GM19452 (cell line): ENCODE results near the gene TCF15.
"Not testable (repeated sequence)": the region's sequence is repeated elsewhere in the genome, so short reads cannot be mapped to it uniquely, and the experiment has no call there.

Experiments
- ATAC-seq: cut with Tn5 transposase; IDR thresholded peaks from one replicate; pipeline ENCODE4 v1.9.1; 2021; ENCODE audit not compliant: unreplicated experiment

TCF15 gene

DNA sequence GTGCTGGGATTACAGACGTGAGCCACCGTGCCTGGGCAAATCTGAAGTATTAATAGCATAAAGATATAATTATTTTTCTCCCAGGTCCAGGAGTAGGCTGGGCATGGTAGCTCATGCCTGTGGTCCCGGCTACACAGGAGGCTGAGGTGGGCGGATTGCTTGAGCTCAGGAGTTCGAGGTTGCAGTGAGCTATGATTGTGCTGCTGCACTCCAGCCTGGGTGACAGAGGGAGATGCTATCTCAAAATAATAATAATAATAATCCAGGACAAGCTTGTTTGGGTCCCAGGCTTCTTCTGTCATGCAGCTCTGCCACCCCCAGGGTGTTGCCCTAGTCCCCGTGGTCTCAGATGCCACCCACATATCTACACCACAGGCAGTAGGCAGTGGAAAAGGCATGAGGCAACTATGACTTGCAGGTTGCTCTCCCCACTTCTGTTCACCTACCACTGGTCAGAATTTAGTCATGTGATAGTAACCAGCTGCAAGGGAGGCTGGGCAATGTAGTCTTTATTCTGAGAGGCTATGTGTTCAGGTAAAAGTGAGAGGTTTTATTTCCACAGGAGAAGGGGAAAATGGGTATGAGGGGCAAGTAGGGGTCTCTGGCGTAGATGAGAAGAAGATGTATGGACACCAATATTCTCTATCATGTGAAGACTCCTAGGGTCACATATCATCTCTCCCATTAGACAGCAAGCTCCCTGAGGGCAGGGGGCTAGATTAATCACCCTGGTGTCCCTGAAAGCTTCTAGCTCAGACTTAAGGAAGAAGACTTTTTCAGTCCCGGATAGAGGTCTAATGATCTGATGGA, 25.7 kb downstream of the TCF15 start:
- no peak for ATAC-seq

GRCh38 chr20:582204-582603, 27.9 kb downstream of the TCF15 start:
- ATAC-seq: no peak

DNA sequence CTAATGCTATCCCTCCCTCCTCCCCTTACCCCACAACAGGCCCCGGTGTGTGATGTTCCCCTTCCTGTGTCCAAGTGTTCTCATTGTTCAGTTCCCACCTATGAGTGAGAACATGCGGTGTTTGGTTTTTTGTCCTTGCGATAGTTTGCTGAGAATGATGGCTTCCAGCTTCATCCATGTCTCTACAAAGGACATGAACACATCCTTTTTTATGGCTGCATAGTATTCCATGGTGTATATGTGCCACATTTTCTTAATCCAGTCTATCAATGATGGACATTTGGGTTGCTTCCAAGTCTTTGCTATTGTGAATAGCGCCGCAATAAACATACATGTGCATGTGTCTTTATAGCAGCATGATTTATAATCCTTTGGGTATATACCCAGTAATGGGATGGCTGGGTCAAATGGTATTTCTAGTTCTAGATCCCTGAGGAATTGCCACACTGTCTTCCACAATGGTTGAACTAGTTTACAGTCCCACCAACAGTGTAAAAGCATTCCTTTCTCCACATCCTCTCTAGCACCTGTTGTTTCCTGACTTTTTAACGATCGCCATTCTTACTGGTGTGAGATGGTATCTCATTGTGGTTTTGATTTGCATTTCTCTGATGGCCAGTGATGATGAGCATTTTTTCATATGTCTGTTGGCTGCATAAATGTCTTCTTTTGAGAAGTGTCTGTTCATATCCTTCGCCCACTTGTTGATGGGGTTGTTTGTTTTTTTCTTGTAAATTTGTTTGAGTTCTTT, 31.0 kb downstream of the TCF15 start:
- ATAC-seq: not testable (repeated sequence)

DNA sequence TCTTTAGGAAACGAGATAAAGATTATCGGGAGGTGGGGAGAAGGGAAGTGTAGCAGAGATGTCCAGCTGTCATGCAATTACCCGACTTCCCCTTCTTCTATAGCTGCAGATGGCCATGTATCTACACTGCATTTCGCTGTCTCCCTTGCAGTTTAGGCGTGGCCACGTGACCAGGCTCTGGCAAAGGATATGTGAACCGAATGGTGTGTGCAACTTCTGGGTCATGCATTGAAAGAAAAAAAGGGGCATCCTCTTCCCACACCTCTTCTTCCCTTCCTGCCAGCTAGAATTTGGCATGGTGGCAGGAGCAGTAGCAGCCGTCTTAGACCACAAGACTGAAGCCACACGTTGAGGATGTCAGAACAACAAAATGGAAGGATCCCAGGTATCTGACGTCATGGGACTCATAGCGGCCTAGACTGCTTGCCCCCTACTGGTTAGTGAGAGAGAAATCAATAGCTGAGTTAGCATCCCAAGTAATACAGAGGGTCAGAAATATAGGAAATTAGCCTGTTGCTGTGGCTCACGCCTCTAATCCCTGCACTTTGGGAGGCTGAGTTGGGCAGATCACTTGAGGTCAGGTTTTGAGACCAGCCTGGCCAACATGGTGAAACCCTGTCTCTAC, 32.8 kb downstream of the TCF15 start:
- no peak for ATAC-seq

- ATAC-seq: no peak
These were observed 34.0 kb downstream of the TCF15 start for GRCh38 chr20:576156-576555.

- no peak for ATAC-seq
These were observed 34.9 kb downstream of the TCF15 start for GRCh38 chr20:575230-575629.

- no peak for ATAC-seq
These were observed 35.7 kb downstream of the TCF15 start for GRCh38 chr20:574297-574942.

- no peak for ATAC-seq
These were observed 36.5 kb downstream of the TCF15 start for GRCh38 chr20:573414-574296.

DNA sequence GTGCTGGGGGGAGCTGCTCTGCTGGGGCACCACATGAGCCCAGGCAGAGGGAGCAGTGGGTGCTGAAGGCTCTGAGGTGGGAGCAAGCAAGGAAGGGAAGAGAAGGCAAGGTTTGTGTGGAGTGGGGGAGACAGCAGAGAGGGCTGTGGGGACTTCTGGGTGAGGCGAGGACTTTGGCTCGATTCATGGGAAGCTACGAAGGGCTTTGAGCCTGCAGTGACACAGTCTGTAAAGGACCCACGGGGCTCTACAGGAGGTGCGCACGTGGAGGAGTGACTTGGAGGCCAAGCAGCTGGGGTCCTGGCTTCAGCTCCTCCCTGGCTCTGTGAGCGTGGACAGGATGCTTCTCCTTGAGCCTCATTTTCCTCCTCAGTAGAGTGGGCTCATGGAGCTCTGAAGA, 37.4 kb downstream of the TCF15 start:
- no peak for ATAC-seq

GRCh38 chr20:571754-572441, 38.2 kb downstream of the TCF15 start:
- no peak for ATAC-seq

GRCh38 chr20:568673-569415, 41.3 kb downstream of the TCF15 start:
- ATAC-seq: no peak

DNA sequence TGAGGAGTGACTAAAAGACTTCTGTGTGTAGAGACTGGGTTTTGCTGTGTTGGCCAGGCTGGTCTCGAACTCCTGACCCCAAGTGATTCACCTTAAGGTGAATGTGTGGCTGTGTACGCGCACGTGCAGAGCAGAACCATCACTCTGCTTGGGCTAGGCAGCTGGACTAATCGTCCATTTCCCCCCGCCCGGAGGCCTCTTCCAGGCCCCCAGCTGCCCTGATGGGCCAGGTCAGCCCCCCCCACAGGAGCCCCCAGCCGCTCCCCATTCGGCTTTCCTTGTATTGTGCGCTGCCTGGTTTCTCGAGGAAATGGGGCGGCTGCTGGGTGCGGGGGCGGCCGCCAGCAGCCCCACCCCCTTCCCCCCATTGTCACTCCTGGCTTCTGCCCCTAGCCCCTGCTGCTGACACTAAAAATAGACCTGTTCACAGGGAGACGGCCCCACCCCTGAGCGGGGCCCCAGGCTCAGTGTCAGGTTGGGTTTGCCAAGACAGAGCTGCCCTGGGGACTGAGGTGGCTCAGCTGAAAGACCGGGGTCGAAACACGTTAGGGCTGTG, 41.9 kb downstream of the TCF15 start:
- no peak for ATAC-seq

DNA sequence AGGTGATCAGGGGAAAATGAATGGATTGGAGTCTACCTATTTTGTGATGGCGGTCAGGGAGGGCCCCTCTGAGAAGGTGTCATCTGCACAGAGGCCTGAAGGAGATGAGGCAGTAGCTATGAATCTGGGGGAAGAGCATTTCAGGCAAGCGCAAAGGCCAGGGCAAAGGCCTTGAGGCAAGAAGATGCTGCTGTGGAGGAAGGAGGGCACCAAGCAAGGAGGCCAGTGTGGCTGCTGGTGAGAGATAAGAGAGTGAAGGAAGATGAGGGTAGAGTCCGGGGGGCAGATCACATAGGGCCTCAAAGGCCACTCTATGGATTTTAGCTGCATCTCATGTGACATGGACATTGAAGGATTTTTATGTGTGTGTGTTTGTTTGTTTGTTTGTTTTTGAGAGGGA, 45.9 kb downstream of the TCF15 start:
- no peak for ATAC-seq

GRCh38 chr20:563187-563586, 46.9 kb downstream of the TCF15 start:
- no peak for ATAC-seq

- no peak for ATAC-seq
These were observed 47.7 kb downstream of the TCF15 start for GRCh38 chr20:562232-562897.

GRCh38 chr20:561437-562231, 48.5 kb downstream of the TCF15 start:
- ATAC-seq: no peak

GRCh38 chr20:560680-561079, 49.4 kb downstream of the TCF15 start:
- no peak for ATAC-seq

DNA sequence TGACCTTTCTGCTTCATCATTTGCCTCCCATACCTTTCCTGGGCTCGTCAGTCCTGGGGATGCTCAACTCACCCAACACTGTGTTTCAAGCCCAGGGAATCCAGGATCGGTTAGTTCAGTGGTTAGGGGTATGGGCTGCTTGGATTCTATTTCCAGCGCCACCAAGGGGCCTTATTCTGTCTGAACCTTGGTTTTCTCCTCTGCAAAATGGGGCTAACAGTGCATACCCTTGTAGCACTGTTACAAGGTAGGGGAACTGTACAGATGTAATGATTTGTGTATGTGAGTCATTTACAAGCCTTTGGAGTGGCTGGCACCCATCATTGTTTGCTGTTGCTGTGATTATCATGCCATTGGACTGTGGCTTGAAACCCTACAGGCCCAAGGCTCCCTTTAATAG, 52.0 kb downstream of the TCF15 start:
- no peak for ATAC-seq
